ENCODE data around the gene FTCD. TPM values are rescaled to one million over a fixed set of nuclear protein-coding genes. Genes with fewer than 3 reads are reported as not detected.

The FTCD gene
- total and polyA plus RNA-seq, 2 of the 4 experiments (the other 2 are of a cell fraction), result 0.55 TPM; not detected in 1

DNA sequence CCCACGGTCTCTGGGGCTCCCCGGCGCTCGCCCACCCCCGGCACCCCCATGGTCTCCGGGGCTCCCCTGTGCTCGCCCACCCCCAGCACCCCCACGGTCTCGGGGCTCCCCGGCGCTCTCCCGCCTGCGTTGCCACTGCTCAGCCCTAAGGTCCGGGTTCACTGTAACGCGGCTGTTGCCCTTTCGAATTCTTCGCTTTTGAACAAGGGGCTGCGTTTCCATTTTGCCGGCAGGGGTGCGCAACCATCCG, 5.2 kb upstream of the FTCD start:
- intact Hi-C loops (cut with micrococcal nuclease), result no loop called here
- Histone ChIP-seq H3K27ac (ENCODE audit: insufficient read depth, low read length) (no peak overlapping the region), H2AK5ac (ENCODE audit: low read depth, low read length) (no peak overlapping the region), H3K23ac (ENCODE audit: low read depth, low read length) (no peak overlapping the region), H3K18ac (ENCODE audit: low read depth, low read length) (no peak overlapping the region), H2AK9ac (replicated peaks; ENCODE audit: low read depth, low read length, poor library complexity) (no peak overlapping the region), H2BK20ac (ENCODE audit: low read depth, low read length) (no peak overlapping the region), H2BK120ac (ENCODE audit: low read depth, low read length) (no peak overlapping the region), H3K14ac (replicated peaks; ENCODE audit: low read depth, low read length) (no peak overlapping the region), H3K9ac (ENCODE audit: low read depth, low read length) (no peak overlapping the region), H2BK5ac (ENCODE audit: low read depth, low read length, poor library complexity, severe bottlenecking) (no peak overlapping the region), H3K36me3 (ENCODE audit: control insufficient read depth, insufficient read depth, low read length) (peaks cover 5% of the 10 kb centered on the region), H4K8ac (ENCODE audit: low read depth in 2 of 2, low read length in 2 of 2) (no peak overlapping the region), H2AFZ (replicated peaks; ENCODE audit: low read length, poor library complexity) (no peak overlapping the region), H2BK15ac (ENCODE audit: low read depth, low read length) (no peak overlapping the region), H3K4me2 (ENCODE audit: low read depth, low read length) (no peak overlapping the region), H3K4me3 (ENCODE audit: insufficient read depth, low read depth, low read length) (no peak overlapping the region), H3K9me1 (ENCODE audit: insufficient read depth, low read length) (0 out of 2 replicates have a peak, but pooled peaks cover 3% of the 10 kb centered on the region), H3K4ac (ENCODE audit: low read depth, low read length) (no peak overlapping the region), H3K4me1 (ENCODE audit: control insufficient read depth, insufficient read depth, low read length) (no peaks in the 10 kb centered on the region), H4K5ac (ENCODE audit: low read depth, low read length) (no peak overlapping the region), H3K56ac (ENCODE audit: extremely low read depth, insufficient read depth, low read length) (no peak overlapping the region), H3K79me1 (ENCODE audit: low read depth in 1 of 2, low read length in 2 of 2) (no peaks in the 10 kb centered on the region), H3K9me3 (ENCODE audit: control insufficient read depth, insufficient read depth, low read length) (peaks cover 2% of the 10 kb centered on the region; the same call in 1 of the 2 replicates), H3K27me3 (ENCODE audit: control insufficient read depth, insufficient read depth, low read length) (no peaks in the 10 kb centered on the region), H4K20me1 (ENCODE audit: insufficient read depth, low read length) (no peaks in the 10 kb centered on the region), H4K91ac (ENCODE audit: insufficient read depth, low read depth, low read length) (no peak overlapping the region)
- CTCF ChIA-PET, result no interaction called here
- POLR2A ChIA-PET (ENCODE audit: unreplicated experiment), result no interaction called here
- WGBS, 2 experiments (ENCODE audit: extremely low coverage in 2 of 2, insufficient read length in 1 of 2), result no CpG with 5 or more reads among the region's 22 CpGs
- ATAC-seq (ENCODE audit: low read depth) (no peak), DNase-seq (no peak)
- in situ Hi-C loops (cut with MboI; ENCODE audit: low sequenced_read_pairs), result no loop called here
- no TSS peak for BruUV-seq (replicated peaks)
- no peak for TF ChIP-seq CEBPB (IDR thresholded peaks at IDR 0.05; ENCODE audit: low read depth, low read length)
- TF ChIP-seq MAFK (IDR thresholded peaks at IDR 0.05; ENCODE audit: low read depth, low read length), result no peak
- dilution Hi-C loops (cut with HindIII; ENCODE audit: low sequenced_read_pairs, unreplicated experiment), result no loop called here
